Activated CD8-positive, alpha-beta memory T cell treated with anti-CD3 and anti-CD28 coated beads, Interleukin-2, amount 50 U/mL, for 4 hours (primary cell): ENCODE results near the gene SUDS3.
"Not testable (repeated sequence)": the region's sequence is repeated elsewhere in the genome, so short reads cannot be mapped to it uniquely, and the experiment has no call there.

ENCODE experiments used
- DNase-seq: peaks from one replicate; pipeline ENCODE4 v3.0.0-alpha.2; 2020

The SUDS3 gene

GRCh38 chr12:118398524-118398923 lies 22.2 kb downstream of the SUDS3 start:
- DNase-seq: no peak

GRCh38 chr12:118398940-118399339 lies 22.6 kb downstream of the SUDS3 start:
- DNase-seq: no peak

- no peak for DNase-seq
Observed at GRCh38 chr12:118402251-118402650, 25.9 kb downstream of the SUDS3 start.

GRCh38 chr12:118404876-118405521 lies 28.6 kb downstream of the SUDS3 start:
- peak; percentile 58 for DNase-seq

GRCh38 chr12:118408241-118408640 lies 31.9 kb downstream of the SUDS3 start:
- not testable (repeated sequence) for DNase-seq

- DNase-seq: no peak
Observed at GRCh38 chr12:118409834-118410233, 33.5 kb downstream of the SUDS3 start.

GRCh38 chr12:118417942-118418341 lies 41.6 kb downstream of the SUDS3 start:
- no peak for DNase-seq

- DNase-seq: no peak
Observed at GRCh38 chr12:118418385-118419057, 42.2 kb downstream of the SUDS3 start.

GRCh38 chr12:118420673-118421072 lies 44.3 kb downstream of the SUDS3 start:
- no peak for DNase-seq

- DNase-seq: no peak
Observed at GRCh38 chr12:118424884-118425283, 48.5 kb downstream of the SUDS3 start.

GRCh38 chr12:118425364-118425763 lies 49.0 kb downstream of the SUDS3 start:
- no peak for DNase-seq

GRCh38 chr12:118427819-118428218 lies 51.5 kb downstream of the SUDS3 start:
- DNase-seq: no peak

GRCh38 chr12:118428643-118429042 lies 52.3 kb downstream of the SUDS3 start:
- DNase-seq: no peak

- no peak for DNase-seq
Observed at GRCh38 chr12:118429688-118430383, 53.5 kb downstream of the SUDS3 start.

- DNase-seq: no peak
Observed at GRCh38 chr12:118430516-118430915, 54.2 kb downstream of the SUDS3 start.

GRCh38 chr12:118432812-118433545 lies 56.6 kb downstream of the SUDS3 start:
- no peak for DNase-seq

GRCh38 chr12:118436002-118436730 lies 59.8 kb downstream of the SUDS3 start:
- no peak for DNase-seq

- DNase-seq: no peak
Observed at GRCh38 chr12:118436986-118437385, 60.6 kb downstream of the SUDS3 start.

- DNase-seq: no peak
Observed at GRCh38 chr12:118439068-118439467, 62.7 kb downstream of the SUDS3 start.

GRCh38 chr12:118446247-118446646 lies 69.9 kb downstream of the SUDS3 start:
- no peak for DNase-seq

GRCh38 chr12:118447181-118447580 lies 70.8 kb downstream of the SUDS3 start:
- DNase-seq: no peak

GRCh38 chr12:118448341-118448740 lies 72.0 kb downstream of the SUDS3 start:
- no peak for DNase-seq

- DNase-seq: no peak
Observed at GRCh38 chr12:118455327-118455726, 79.0 kb downstream of the SUDS3 start.
